ENCODE data around the gene ARPC2.
"Not testable (repeated sequence)": the region's sequence is repeated elsewhere in the genome, so short reads cannot be mapped to it uniquely, and the experiment has no call there.

Gene ARPC2

GRCh38 chr2:218216674-218217359 lies at the start of gene ARPC2:
Gene ARPC2 (plus strand): TSS chr2:218217189. CDS start chr2:218217471, 282 bp downstream.
- DNase-seq (ENCODE audit: low read depth in 3 of 3), result peak; percentile 88 to 94 (median 91)

- no peak for DNase-seq (ENCODE audit: low read depth in 3 of 3)
These were observed 49.0 kb upstream of the ARPC2 start for GRCh38 chr2:218168016-218168415.

GRCh38 chr2:218168635-218169462 lies 48.1 kb upstream of the ARPC2 start:
- DNase-seq (ENCODE audit: low read depth in 3 of 3), result peak; percentile 43 to 63 (median 45)

DNA sequence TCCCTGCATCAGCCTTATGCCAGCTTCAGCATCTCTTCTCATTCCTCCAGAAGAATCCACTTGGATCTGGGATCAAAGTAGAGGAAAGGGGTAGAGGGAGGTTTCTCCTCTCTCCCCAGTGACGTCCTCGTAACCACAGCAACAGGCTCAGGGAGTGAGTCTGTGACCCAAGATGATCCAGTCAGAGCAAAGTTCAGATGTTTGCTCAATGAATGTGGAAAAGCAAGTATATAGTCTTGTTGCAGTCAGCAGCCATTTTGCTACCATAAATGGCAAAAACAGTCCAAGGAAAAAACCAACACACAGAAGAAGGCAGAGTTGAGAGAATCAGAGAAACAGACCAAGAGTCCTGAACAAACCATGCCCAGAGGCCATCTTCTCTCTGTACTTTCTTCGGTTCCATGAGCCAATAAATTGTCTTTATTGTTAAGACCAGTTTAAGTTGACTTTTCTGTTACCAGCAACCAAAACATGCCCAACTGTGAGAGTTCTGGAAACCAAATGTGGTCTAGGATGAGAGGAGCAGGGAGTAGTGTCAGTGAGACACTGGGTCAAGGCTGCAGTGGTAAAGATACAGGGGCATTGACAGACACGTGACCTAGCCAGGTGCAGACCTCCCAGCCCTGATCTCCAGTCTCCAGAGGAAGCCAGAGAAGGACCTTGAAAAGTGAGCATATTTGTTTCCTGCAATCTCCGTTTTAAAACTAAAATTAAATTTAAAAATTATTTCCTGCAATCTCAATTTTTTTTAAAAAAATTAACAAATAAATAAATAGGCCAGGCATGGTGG lies 47.0 kb upstream of the ARPC2 start:
- DNase-seq (ENCODE audit: low read depth in 3 of 3), result no peak

DNA sequence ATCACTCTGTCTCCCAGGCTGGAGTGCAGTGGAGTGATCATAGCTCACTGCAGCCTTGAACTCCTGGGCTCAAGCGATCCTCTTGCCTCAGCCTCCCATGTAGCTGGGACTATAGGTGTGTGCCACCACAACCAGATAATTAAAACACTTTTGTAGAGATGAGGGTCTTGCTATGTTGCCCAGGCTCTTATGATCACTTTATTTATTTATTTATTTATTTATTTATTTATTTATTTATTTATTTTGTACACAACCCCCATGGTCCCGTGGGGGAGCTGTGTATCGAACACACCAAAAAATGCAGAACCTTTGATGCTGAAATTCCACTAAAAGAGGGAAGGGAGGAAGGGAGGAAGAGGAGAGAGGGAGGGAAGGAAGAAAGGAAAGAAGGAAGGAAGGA lies 45.2 kb upstream of the ARPC2 start:
- DNase-seq (ENCODE audit: low read depth in 3 of 3), result not testable (repeated sequence)

DNA sequence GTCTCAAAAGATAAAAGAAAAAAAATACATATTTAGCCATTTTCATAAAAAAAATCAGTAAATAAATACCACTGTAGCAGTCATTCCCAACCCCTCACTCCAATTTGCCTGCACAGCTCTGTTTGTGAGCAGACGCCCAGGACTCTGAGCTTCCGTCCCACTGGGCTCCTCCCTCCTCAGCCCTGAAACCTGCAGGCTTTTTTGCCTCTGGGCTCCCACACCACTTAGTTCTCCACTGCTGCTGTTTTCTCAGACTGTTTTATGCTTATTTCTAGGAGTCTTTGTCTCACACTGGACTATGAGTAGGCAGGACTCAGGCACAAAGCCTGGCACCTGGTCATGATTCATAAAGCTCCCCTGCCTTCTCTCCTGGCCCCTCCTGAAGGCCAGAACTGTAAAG lies 44.1 kb upstream of the ARPC2 start:
- no peak for DNase-seq (ENCODE audit: low read depth in 3 of 3)

GRCh38 chr2:218179782-218180181 lies 37.2 kb upstream of the ARPC2 start:
- no peak for DNase-seq (ENCODE audit: low read depth in 3 of 3)

GRCh38 chr2:218180467-218181114 lies 36.4 kb upstream of the ARPC2 start:
- no peak for DNase-seq (ENCODE audit: low read depth in 3 of 3)

GRCh38 chr2:218184331-218184730 lies 32.7 kb upstream of the ARPC2 start:
- DNase-seq (ENCODE audit: low read depth in 3 of 3), result no peak

- DNase-seq (ENCODE audit: low read depth in 3 of 3), result peak; percentile 40 to 62 (median 51)
These were observed 30.6 kb upstream of the ARPC2 start for GRCh38 chr2:218186355-218186766.

- no peak for DNase-seq (ENCODE audit: low read depth in 3 of 3)
These were observed 30.1 kb upstream of the ARPC2 start for GRCh38 chr2:218186876-218187275.

DNA sequence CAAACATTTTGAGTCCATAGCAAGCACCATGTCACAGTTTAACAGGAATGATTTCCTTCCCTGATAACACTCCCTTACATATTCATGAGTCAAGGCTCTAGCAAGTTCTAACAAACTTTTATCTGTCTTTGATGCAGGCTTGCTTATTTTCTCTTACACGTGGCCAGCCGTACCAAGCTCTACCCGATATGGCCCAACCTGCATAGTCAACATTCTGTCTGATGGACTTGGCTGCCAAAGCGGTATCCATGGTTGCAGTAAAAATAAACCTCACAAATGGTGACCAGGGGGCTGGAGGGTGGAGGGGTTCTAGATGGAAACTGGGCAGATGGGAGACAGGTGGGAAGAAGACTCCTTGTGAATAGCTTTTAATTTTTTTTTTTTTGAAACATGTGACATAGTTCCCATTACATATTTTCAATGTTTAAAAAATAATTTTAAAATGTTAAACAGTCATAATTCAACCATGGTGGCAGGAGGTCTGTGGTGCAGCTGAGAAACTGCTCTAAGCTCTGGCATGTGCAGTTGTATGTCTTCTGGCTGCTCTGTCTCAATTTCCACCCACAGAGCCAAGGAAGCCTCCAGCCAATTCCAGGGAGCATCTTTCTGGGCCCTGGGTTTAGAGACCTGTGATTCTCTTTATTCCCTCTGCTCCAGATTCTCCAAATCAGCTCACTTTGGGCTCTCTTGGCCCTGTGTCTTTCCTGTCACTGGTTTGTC lies 29.5 kb upstream of the ARPC2 start:
- no peak for DNase-seq (ENCODE audit: low read depth in 3 of 3)

GRCh38 chr2:218188528-218188927 lies 28.5 kb upstream of the ARPC2 start:
- no peak for DNase-seq (ENCODE audit: low read depth in 3 of 3)

DNA sequence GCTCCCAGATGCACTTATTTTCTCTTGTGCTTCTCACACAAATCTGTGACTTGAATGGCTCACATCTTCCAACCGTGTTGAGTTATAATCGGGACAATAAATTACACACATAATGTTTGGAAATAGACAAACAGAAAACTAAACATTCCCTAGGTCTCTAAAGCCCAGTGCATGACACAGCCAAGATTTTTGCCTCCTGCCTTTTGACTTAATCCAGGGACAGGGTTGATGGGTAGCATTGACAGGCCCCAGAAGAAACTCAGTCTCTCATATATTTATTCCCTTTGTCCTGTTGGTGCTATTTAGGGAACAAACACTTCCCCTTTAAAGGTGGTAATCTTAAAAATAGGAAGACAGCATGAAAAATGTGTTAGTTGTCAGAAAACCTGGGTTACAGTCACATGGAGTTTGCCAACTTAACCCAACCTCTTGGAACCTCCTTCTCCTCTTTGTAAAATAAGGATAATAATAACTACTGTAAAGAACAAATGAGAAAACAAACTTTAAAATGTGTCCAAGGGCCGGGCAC lies 24.0 kb upstream of the ARPC2 start:
- DNase-seq (ENCODE audit: low read depth in 3 of 3), result no peak

- DNase-seq (ENCODE audit: low read depth in 3 of 3), result no peak
These were observed 23.3 kb upstream of the ARPC2 start for GRCh38 chr2:218193701-218194100.

DNA sequence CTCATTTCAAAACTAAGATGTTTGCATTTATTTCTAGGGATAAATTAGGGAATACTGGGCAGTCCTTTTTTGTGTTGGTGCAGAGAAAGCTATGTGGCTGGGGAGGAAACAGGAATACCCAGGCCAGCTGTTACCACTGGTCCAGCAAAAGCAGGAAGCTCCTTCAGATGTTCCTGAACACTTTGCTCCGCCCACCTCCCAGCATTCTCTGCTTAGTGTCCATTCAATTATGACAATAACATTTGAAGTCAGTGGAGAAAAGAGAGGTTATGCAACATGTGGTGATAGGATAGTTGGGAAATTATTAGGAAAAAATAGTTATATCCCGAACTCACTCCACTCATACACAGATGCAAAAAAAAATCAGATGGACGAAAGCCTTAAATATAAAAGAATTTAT lies 22.1 kb upstream of the ARPC2 start:
- DNase-seq (ENCODE audit: low read depth in 3 of 3), result no peak

DNA sequence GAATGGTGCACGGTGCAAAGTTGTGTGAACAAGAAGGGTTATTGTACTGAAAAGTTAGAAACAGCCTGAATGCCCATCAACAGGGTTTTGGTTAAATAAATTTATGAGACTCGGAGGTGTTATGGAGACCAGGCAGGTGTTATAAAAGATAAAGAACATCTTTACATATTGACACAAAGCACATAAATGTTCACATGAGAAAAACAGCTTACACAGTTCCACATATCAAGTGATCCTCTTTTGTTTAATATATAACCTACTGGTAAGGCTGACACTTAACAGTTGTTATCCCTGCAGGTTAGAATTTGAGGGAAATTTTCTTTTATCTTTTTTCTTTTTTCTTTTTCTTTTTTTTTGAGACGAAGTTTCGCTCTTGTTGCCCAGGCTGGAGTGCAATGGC lies 20.0 kb upstream of the ARPC2 start:
- DNase-seq (ENCODE audit: low read depth in 3 of 3), result no peak

- DNase-seq (ENCODE audit: low read depth in 3 of 3), result no peak
These were observed 14.7 kb upstream of the ARPC2 start for GRCh38 chr2:218202266-218202665.

- DNase-seq (ENCODE audit: low read depth in 3 of 3), result no peak
These were observed 7.9 kb upstream of the ARPC2 start for GRCh38 chr2:218209078-218209477.

- DNase-seq (ENCODE audit: low read depth in 3 of 3), result no peak
These were observed 2.9 kb upstream of the ARPC2 start for GRCh38 chr2:218214116-218214515.

- DNase-seq (ENCODE audit: low read depth in 3 of 3), result no peak
These were observed 684 bp upstream of the ARPC2 start for GRCh38 chr2:218216336-218216673.

All from stimulated activated CD4-positive, alpha-beta T cell treated with anti-CD3 and anti-CD28 coated beads, TNF-alpha, amount 100 ng/mL, for 24 hours (primary cell).